OCI-LY3 (cell line): ENCODE results near the gene ATG4C.
"Not testable (repeated sequence)": the region's sequence is repeated elsewhere in the genome, so short reads cannot be mapped to it uniquely, and the experiment has no call there.

Experiments
- H2AFZ ChIP-seq: fragments of 200-600, 300-600 bp; shearing (Covaris generic); 2 replicates; pipeline ENCODE4 v1.6.0; 2014; ENCODE audit warnings: antibody characterized with exemption, low read depth, low read length
- H3K27ac ChIP-seq: fragments of 200-600, 300-600 bp; sonication (generic); 2 replicates; pipeline ENCODE4 v1.5.1; 2014; ENCODE audit warnings: mild to moderate bottlenecking, low read length, moderate library complexity, mixed read lengths
- H3K27me3 ChIP-seq: fragments of 200-600, 300-600 bp; sonication (generic); 2 replicates; pipeline ENCODE4 v1.6.1; 2014; ENCODE audit warnings: low read depth, low read length, mixed read lengths
- H3K36me3 ChIP-seq: fragments of 200-600, 300-600 bp; sonication (generic); replicated peaks from 2 replicates; pipeline ENCODE3; 2014; ENCODE audit warnings: low read depth, low read length, mixed read lengths
- H3K4me1 ChIP-seq: fragments of 300-600, 200-600 bp; sonication (generic); 2 replicates; pipeline ENCODE4 v1.6.1; 2014; ENCODE audit warnings: low read length, mixed read lengths
- H3K4me2 ChIP-seq: fragments of 200-600, 300-600 bp; sonication (generic); 2 replicates; pipeline ENCODE4 v1.6.1; 2014; ENCODE audit warnings: low read length, mixed read lengths
- H3K4me3 ChIP-seq: fragments of 300-600, 200-600 bp; sonication (generic); 2 replicates; pipeline ENCODE4 v1.5.1; 2014; ENCODE audit warnings: antibody characterized with exemption, mild to moderate bottlenecking, low read length, moderate library complexity
- H3K79me2 ChIP-seq: fragments of 300-600, 200-600 bp; shearing (Covaris generic); 2 replicates; pipeline ENCODE4 v1.6.1; 2014; ENCODE audit warnings: mild to moderate bottlenecking, low read length, mixed read lengths
- H3K9ac ChIP-seq: fragments of 300-600, 200-600 bp; shearing (Covaris generic); 2 replicates; pipeline ENCODE4 v1.6.0; 2014; ENCODE audit warnings: mild to moderate bottlenecking, low read length, moderate library complexity
- H3K9me3 ChIP-seq: fragments of 200-600, 300-600 bp; shearing (Covaris generic); 2 replicates; pipeline ENCODE4 v1.6.1; 2014; ENCODE audit warnings: low read length, mixed read lengths; ENCODE audit not compliant: insufficient read depth
- H4K20me1 ChIP-seq: fragments of 200-600, 300-600 bp; sonication (generic); 2 replicates; pipeline ENCODE4 v1.6.1; 2016; ENCODE audit warnings: low read length, mixed read lengths; ENCODE audit not compliant: insufficient read depth
- EZH2phosphoT487 ChIP-seq: fragments of 200-600 bp; shearing (Covaris generic); IDR thresholded peaks from 2 replicates; pipeline ENCODE4 v1.6.1; 2018; ENCODE audit warnings: antibody characterized with exemption, mixed run types, low read depth
- TF ChIP-seq, protein P1 (sequence below): fragments of 200-600, 300-600 bp; sonication (generic); IDR thresholded peaks from 2 replicates; pipeline ENCODE4 v1.5.1; 2014; ENCODE audit warnings: antibody characterized with exemption, low read length, low read depth

ATG4C gene

DNA sequence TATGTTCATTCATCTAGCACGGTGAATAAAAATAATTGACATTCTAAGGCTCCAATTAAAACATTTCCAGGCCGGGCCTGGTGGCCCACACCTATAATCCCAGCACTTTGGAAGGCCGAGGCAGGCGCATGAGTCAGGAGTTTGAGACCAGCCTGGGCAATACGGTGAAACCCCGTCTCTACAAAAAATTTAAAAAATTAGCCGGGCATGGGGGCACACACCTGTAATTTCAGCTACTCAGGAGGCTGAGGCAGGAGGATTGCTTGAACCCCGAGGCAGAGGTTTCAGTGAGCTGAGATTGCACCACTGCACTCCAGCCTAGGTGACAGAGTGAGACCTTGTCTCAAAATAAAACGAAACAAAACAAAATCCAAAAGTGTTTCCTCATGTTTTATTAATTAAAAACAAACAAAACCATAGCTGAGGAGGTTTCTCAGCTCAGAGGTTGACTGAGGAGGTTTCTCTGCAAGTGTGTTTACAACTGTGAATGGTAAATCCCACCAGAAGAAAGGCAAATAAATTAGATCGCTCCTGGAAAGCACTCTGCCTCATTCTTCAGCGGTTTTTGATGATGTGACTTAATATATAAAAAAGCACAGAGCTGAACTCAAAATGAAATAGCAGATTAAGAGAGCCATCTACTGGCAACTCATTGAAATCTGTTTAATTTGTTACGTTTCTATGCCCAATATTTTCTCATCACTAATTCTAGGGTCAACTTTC, 37.7 kb upstream of the ATG4C start:
- TF ChIP-seq, protein P1, sequence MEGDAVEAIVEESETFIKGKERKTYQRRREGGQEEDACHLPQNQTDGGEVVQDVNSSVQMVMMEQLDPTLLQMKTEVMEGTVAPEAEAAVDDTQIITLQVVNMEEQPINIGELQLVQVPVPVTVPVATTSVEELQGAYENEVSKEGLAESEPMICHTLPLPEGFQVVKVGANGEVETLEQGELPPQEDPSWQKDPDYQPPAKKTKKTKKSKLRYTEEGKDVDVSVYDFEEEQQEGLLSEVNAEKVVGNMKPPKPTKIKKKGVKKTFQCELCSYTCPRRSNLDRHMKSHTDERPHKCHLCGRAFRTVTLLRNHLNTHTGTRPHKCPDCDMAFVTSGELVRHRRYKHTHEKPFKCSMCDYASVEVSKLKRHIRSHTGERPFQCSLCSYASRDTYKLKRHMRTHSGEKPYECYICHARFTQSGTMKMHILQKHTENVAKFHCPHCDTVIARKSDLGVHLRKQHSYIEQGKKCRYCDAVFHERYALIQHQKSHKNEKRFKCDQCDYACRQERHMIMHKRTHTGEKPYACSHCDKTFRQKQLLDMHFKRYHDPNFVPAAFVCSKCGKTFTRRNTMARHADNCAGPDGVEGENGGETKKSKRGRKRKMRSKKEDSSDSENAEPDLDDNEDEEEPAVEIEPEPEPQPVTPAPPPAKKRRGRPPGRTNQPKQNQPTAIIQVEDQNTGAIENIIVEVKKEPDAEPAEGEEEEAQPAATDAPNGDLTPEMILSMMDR = peak; percentile 67
- TF ChIP-seq EZH2phosphoT487 = no peak
- Histone ChIP-seq H3K27me3 (peaks cover 6% of the 10 kb centered on the region; the same call in 1 of the 2 replicates), H3K4me2 (peak overlapping the region; percentile 70), H2AFZ (0 out of 2 replicates have a peak overlapping the region, but pooled peaks have one; percentile 46), H3K4me1 (peaks cover 3% of the 10 kb centered on the region; the same call in 1 of the 2 replicates), H4K20me1 (no peaks in the 10 kb centered on the region), H3K9me3 (no peaks in the 10 kb centered on the region), H3K36me3 (no peaks in the 10 kb centered on the region), H3K4me3 (peak overlapping the region; percentile 40), H3K79me2 (no peaks in the 10 kb centered on the region), H3K9ac (no peak overlapping the region), H3K27ac (no peak overlapping the region)

DNA sequence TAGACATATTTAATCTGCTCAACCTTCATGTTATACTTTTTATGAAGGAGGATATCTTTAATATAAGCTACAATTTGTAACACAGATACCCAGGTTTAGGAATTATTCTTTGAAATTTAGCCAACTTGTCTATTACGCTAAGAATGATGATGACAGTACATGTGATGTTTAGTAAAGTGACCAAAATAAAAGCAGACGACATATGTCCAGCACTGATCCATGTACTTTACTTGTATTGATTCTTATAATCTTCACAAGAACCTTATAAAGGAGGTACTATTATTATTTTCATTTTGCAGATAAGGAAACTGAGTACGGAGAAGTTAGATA, 37.2 kb upstream of the ATG4C start:
- Histone ChIP-seq H3K27ac (no peak overlapping the region), H3K27me3 (peaks cover 6% of the 10 kb centered on the region; the same call in 1 of the 2 replicates), H2AFZ (no peak overlapping the region), H3K36me3 (no peaks in the 10 kb centered on the region), H3K9ac (no peak overlapping the region), H4K20me1 (no peaks in the 10 kb centered on the region), H3K4me2 (no peak overlapping the region), H3K79me2 (no peaks in the 10 kb centered on the region), H3K4me1 (peaks cover 3% of the 10 kb centered on the region; the same call in 1 of the 2 replicates), H3K4me3 (no peak overlapping the region), H3K9me3 (no peaks in the 10 kb centered on the region)
- TF ChIP-seq, protein P1 = no peak
- TF ChIP-seq EZH2phosphoT487 = no peak

DNA sequence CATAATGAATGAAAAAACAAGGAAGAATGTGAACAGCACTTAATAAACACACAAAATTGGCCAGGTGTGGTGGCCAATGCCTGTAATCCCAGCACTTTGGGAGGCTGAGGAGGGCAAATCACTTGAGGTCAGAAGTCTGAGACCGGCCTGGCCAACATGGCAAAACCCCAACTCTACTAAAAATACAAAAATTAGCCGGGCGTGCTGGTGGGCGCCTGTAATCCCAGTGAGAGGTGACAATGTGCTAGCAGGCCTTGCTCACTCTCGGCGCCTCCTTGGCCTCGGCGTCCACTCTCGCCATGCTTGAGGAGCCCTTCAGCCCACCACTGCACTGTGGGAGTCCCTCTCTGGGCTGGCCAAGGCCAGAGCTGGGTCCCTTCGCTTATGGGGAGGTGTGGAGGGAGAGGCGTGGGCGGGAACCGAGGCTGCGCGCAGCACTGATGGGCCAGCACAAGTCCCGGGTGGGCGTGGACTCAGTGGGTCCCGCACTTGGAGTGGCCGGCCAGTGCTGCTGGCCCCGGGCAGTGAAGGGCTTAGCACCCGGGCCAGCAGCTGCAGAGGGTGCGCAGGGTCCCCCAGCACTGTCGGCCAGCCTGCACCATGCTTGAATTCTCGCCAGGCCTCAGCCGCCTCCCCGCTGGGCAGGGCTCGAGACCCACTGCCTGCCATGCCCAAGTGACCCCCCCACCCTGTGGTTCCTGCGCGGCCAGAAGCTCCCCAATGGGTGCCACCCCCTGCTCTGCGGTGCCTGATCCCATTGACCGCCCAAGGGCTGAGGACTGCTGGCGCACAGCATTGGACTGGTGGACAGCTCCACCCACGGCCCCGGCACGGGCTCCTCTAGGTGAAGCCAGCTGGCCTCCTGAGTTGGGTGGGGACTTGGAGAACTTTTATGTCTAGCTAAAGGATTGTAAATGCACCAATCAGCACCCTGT, 30.6 kb upstream of the ATG4C start:
- Histone ChIP-seq H3K4me2 (no peak overlapping the region), H2AFZ (no peak overlapping the region), H3K9ac (no peak overlapping the region), H3K4me1 (no peaks in the 10 kb centered on the region), H4K20me1 (no peaks in the 10 kb centered on the region), H3K27ac (no peak overlapping the region), H3K36me3 (no peaks in the 10 kb centered on the region), H3K79me2 (no peaks in the 10 kb centered on the region), H3K9me3 (no peaks in the 10 kb centered on the region), H3K27me3 (peaks cover 3% of the 10 kb centered on the region; the same call in 1 of the 2 replicates), H3K4me3 (no peak overlapping the region)
- TF ChIP-seq, protein P1 = no peak
- TF ChIP-seq EZH2phosphoT487 = no peak

DNA sequence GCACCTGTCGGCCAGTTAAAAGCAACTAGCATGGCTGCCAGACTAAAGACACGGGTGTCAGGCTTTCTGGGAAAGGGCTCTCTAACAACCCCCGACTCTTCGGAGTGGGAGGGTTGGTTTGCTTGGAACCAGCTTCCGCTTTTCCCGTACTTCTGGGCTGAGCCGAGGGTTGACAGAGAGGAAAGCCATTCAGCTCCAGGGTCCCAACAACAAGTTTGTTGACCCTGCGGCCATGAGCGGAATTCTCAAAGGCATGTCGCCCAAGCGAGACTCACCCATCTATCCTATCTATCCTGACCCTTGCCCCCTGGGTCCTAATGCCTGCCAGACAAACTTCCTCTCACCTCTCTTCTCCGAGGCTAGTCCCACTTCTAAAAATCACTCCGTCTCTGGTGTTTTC, 29.0 kb upstream of the ATG4C start:
- not testable (repeated sequence) for H3K9ac ChIP-seq, H4K20me1 ChIP-seq, H3K36me3 ChIP-seq, H3K27ac ChIP-seq, H3K4me3 ChIP-seq, H3K4me2 ChIP-seq, H3K4me1 ChIP-seq, H3K27me3 ChIP-seq, H3K79me2 ChIP-seq, H2AFZ ChIP-seq, H3K9me3 ChIP-seq

DNA sequence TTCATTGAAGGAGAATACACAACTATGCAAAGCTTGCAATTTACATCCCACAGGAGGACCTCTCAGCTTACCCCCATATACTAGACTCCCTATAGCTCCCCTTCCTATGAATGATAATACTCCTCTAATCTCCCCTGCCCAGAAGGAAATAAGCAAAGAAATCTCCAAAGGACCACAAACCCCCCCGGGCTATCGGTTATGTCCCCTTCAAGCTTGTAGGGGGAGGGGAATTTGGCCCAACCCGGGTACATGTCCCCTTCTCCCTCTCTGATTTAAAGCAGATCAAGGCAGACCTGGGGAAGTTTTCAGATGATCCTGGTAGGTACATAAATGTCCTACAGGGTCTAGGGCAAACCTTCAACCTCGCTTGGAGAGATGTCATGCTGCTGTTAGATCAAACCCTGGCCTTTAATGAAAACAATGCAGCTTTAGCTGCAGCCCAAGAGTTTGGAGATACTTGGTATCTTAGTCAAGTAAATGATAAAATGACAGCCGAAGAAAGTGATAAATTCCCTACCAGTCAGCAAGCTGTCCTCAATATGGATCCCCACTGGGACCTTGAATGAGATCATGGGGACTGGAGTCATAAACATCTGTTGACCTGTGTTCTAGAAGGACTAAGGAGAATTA, 27.6 kb upstream of the ATG4C start:
- H3K27ac ChIP-seq = not testable (repeated sequence)

DNA sequence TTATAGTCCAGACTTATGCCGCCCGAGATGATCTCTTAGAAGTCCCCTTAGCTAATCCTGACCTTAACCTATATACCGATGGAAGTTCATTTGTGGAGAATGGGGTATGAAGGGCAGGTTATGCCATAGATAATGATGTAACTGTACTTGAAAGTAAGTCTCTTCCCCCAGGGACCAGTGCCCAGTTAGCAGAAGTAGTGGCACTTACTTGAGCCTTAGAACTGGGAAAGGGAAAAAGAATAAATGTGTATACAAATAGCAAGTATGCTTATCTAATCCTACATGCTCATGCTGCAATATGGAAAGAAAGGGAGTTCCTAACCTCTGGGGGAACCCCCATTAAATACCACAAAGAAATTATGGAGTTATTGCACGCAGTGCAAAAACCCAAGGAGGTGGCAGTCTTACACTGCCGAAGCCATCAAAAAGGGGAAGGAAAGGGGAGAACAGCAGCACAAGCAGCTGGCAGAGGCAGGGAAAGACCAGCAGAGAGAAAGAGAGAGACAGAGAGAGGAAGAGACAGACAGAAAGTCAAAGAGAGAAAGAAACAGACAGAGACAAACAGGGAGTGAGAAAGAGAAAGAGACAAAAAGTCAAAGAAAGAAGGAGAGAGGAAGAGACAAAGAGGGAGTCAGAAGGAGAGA, 24.6 kb upstream of the ATG4C start:
- H2AFZ ChIP-seq, H3K36me3 ChIP-seq, H3K27me3 ChIP-seq, H3K27ac ChIP-seq, H3K9me3 ChIP-seq, H4K20me1 ChIP-seq, H3K4me2 ChIP-seq, H3K9ac ChIP-seq, H3K4me3 ChIP-seq, H3K4me1 ChIP-seq, H3K79me2 ChIP-seq: not testable (repeated sequence)

More for the DNA sequence above, 27.6 kb upstream of the ATG4C start:
- not testable (repeated sequence) for H3K79me2 ChIP-seq, H4K20me1 ChIP-seq, H2AFZ ChIP-seq, H3K9me3 ChIP-seq, H3K4me1 ChIP-seq, H3K4me3 ChIP-seq, H3K36me3 ChIP-seq, H3K27me3 ChIP-seq, H3K4me2 ChIP-seq, H3K9ac ChIP-seq
